HG02884 (cell line): ENCODE results near the gene FOXO1.

Source experiments
- ATAC-seq: cut with Tn5 transposase; IDR thresholded peaks from one replicate; pipeline ENCODE4 v1.9.1; 2021; ENCODE audit warnings: mild to moderate bottlenecking, moderate library complexity; ENCODE audit not compliant: unreplicated experiment

Gene FOXO1

GRCh38 chr13:40582531-40582930, 83.9 kb downstream of the FOXO1 start:
- ATAC-seq: no peak

GRCh38 chr13:40581277-40581579, 85.2 kb downstream of the FOXO1 start:
- ATAC-seq: no peak

- no peak for ATAC-seq
These were observed 85.7 kb downstream of the FOXO1 start for GRCh38 chr13:40580566-40581276.

- ATAC-seq: no peak
These were observed 86.9 kb downstream of the FOXO1 start for GRCh38 chr13:40579535-40579934.

DNA sequence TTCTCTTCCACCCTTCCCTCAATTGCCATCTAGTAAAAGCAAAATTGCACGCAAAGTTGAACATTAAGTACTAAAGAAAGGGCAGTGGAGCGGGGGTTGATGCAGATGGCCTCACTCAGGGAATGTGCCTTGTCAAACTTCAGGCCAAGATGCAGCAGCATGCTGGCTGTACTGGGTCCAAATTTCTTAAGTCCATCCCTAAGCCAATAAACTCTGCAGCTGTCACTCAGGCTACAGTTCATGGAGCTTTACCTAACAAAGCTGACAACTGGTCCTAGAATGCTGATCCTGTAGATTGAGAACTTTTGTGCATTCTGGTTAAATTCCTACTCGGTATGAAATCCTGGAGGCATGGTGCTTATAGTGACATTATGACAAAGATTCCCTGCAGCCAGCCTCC, 88.4 kb downstream of the FOXO1 start:
- ATAC-seq: no peak

DNA sequence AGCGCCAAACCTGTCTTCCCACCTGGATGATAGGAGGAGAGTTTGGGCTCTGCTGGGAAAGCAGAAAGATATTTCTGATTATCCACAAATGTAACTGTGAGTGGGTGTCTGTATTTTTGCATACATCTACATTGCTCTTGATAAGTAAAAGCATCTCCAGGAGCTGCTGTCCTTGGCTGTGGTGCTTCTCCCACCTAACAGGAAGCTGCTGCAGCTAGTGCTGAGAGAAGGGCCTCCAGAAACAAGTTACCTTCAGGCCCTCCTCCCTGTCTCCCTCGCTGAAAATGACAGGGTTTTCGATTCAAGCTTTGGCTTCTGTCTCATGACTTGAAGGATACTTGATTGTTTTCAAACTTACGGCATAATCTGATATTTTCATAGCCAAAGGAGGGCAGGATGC, 90.1 kb downstream of the FOXO1 start:
- no peak for ATAC-seq

DNA sequence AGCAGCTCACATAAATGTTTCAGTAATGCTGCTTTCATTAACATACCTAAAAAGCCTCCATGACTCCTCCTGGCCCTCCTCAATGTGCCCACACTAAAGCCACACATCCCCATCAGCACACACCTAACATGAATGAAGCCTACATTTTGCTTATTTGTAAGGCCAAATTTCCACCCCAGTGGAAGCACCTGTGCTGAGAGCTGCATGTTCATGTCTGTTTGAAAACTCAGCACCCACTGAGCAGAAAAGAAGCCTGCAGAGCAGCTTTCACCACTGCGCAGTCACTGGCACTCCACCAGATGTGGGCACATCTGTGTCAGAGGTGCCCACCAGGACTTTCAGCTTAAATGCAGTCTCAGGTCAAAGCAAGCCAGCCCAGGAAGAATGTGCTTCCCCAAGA, 93.5 kb downstream of the FOXO1 start:
- ATAC-seq: no peak

DNA sequence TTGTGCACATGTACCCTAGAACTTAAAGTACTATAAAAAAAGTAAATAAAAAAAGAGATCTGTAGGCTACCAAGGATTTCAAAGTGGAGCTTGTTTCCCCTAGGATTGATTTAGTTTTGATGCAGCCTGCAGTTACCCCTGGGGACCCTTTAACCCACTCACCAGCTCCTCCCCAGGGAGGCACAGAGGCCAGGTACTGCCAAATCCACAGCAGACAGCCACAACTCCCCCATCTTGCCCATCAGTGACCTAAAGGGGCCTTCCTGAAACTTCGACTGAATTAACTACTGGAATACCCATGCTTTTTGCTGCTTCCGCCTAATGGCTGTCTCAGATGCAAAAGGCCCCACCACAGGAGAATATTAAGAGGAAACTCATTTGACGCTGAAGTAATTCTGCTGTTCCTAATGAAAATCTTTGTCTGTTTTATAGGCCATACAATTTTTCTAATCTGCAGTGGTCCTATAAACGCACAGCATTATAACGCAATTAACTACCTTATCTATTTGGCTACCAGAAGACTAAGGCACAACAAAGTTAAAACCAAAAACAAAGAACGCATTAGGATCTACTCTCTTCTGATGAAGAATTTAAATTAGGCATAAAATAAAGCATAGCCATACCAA, 95.0 kb downstream of the FOXO1 start:
- no peak for ATAC-seq

- no peak for ATAC-seq
These were observed 95.5 kb downstream of the FOXO1 start for GRCh38 chr13:40570930-40571329.

DNA sequence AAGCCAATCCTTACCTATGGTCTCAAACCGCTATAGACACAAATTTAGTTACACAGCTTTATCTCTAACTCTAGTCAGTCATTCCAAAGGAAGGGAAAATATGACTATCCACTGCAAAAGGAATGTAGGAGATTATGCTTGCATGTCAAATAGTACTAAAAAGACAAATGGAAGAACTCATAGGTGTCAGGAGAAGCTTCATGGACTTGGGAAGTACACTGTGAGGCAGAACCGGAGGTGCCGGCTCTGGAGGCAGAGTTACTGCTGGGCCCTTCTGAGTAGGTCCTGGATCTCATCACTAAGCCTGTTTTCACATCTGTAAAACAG, 97.5 kb downstream of the FOXO1 start:
- no peak for ATAC-seq

DNA sequence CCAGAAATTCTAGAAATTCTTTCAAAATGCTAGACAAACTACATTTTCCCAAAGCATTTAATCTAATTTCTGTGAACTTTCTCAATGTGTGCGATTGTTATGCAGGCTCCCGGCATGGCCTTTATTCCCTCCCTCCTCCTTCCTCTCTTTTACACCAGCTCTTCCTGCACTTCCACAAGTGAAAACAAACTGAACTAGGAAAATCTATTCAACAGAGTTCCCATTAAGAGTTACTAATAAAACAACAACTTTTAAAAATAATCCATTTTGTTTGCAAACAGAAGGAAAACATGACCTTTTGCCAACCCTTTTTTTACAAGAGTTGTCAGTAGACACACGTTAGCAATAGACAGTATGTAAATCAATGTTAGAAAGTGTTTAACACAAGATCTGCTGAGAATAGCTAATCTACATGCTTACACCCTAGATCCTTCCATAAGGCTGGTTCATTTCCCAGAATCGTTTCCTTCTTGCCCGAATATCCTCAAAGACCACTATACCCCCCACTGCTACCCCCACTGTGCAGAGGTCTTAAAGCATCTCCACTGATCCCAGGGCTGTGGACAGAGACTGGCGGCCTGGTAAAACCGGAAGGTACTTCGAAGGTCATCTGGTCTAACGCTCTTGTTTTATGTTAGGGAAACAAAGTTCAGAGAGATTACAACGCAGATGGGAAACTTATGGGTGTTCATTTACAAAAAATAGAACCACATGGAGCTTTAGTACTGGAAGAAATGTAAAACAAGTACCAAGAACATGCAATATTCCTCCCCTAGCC, 98.0 kb downstream of the FOXO1 start:
- ATAC-seq: no peak

DNA sequence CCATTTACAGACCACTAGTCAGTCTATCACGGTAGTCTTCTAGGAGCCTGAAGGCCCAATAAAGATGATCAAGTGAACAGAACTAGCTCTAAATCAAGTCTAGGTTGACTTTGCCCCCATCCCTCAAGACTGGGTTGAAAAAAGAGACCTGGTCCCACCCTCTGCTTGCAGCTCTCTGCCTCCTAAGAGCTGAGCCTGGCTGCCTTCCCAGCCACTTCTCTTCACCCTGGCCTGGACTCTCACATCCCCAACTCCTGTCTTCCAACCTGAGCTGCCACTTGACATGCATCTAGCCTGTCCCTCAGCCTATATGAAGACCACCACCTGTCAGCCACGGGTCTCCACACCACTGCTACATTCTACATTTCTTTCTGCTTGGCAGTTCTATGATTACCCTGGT, 99.6 kb downstream of the FOXO1 start:
- no peak for ATAC-seq

GRCh38 chr13:40565282-40566148, 100.9 kb downstream of the FOXO1 start:
- no peak for ATAC-seq

GRCh38 chr13:40564342-40565001, 102.0 kb downstream of the FOXO1 start:
- ATAC-seq: no peak

DNA sequence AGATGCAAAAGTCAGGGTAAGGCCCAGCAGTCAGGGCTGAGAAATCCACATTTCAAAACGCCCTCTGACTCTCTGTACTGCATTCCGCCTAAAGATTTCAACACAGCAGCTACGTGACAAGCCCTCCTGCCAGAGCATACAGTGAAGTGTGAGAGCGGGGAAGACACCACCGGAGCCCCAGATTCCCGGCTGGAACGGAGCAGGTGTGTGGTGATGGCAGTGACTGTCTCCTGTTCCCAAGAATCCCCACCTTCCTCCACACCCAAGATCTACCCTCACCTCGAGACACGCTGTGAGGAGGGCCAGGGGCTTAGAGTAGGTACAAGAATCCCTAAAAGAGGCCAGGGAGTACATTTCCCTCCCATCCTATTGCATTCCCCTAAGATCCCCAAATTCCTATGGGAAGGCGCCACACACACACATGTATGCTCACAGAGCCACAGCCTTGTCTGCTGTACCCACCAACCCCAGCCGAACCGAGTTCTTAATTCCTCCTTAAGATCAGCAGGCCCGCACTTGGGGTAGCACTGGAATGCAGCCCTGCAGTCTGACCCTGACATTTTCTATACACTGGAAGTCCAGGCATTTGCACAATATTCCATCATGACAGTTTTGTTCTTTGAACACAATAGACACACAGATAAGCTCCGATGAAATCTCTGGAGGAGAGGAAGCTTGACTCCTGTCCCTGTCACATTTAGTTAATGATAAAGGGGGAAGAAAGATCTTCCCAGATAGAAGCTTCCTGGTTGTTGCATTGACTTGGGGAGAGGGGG, 102.9 kb downstream of the FOXO1 start:
- ATAC-seq: no peak

DNA sequence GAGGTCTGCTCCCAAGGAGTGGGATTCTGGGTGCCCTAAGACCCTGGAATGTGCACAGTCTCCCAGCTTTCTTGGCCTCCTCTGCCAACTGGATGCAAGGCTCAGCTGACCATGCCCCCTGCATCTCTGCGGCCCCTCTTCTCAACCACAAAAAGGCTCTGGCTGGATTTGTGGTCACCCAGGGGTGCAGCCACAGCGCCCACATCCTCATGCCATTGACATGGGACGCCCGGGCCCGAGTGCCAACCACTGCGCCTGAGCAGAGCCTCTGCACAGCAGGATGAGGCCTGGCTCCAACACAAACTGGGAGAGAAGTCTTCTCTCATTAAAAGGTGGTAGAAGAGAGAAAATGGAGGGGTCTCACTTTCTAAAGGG, 103.5 kb downstream of the FOXO1 start:
- ATAC-seq: no peak

- ATAC-seq: no peak
These were observed 106.5 kb downstream of the FOXO1 start for GRCh38 chr13:40559915-40560314.

DNA sequence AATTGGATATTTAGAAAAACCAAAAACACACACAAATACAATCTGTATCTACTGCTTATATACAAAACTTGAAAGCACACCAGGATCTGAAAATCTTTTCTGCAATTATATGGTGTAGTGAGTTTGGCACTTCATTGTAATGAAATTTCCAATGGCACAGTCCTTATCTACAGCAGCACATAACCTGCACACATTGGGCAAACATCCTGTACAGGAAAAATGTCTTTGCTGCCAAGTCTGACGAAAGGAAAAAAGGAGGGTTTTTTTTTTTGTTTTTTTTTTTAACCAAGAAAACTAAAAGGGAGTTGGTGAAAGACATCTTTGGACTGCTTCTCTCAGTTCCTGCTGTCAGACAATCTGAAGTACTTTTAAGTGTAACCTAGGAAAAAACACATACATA, 107.8 kb downstream of the FOXO1 start:
- ATAC-seq: no peak

DNA sequence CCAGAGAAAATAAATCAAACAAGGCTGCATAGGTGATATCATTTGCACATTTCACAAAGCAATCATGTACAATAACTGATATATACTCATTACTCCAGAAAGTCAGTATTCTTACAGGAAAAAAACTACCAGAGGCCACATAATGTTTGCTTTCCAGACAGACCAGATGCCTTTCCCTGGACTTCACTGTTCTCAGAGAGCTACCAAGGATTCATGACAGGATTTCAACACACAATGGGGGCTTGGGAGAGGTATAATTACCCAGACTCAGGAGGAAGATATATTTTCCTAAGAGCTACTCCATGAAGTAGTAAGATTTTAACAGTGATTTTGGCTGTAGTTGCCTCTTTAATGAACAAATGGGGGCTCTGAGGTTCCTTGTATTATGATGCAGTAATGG, 110.0 kb downstream of the FOXO1 start:
- ATAC-seq: no peak

DNA sequence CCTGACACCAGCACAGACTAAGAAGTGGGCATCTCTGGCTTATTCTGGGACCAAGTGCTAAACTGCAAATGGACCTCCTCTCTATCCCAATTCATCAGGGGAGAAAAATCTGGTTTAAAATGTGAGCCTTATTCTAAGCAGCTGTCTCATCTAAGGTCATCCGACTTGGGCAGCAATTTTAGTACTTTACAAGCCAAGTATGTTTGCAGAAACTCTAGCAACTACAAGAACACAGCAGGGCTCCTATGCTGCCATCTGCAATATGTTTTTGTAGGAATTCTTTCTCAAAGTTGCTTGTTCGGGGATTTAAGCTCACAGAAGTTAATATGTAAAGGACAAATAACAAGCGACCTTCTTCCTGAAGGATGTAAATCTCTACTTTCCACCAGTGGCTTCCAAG, 113.1 kb downstream of the FOXO1 start:
- no peak for ATAC-seq
